ENCODE measurements around the gene PAPSS1. TPM values are rescaled to one million over a fixed set of nuclear protein-coding genes. Genes with fewer than 3 reads are reported as not detected.

PAPSS1 gene
- total and polyA plus RNA-seq, 10 of the 15 experiments (the other 5 are each of a cell fraction or from before 2014, with no cell fraction given): 22.6 to 73.0 (median 30.6) TPM

- Histone ChIP-seq H3K27me3 (replicated peaks in 1 of 2; ENCODE audit: control insufficient read depth in 2 of 2, insufficient read depth in 2 of 2, low read length in 1 of 2) (no peaks in the 10 kb centered on the region), H3K4me3 (no peak overlapping the region), H3K4me2 (ENCODE audit: control insufficient read depth, insufficient read depth) (no peak overlapping the region), H4K20me1 (ENCODE audit: control insufficient read depth, insufficient read depth) (no peaks in the 10 kb centered on the region), H3K9ac (ENCODE audit: control insufficient read depth, insufficient read depth, low read length) (no peak overlapping the region), H3K36me3 (ENCODE audit: control insufficient read depth in 2 of 2, insufficient read depth in 2 of 2, low read length in 1 of 2) (no peaks in the 10 kb centered on the region), H3K9me3 (replicated peaks; ENCODE audit: control insufficient read depth, insufficient read depth, low read length) (no peaks in the 10 kb centered on the region; the same call in 2 of the 3 replicates), H2AFZ (ENCODE audit: control insufficient read depth, low read depth, low read length) (no peak overlapping the region), H3K27ac (ENCODE audit: control insufficient read depth, insufficient read depth) (no peak overlapping the region), H3K79me2 (ENCODE audit: control insufficient read depth, insufficient read depth, low read length) (no peaks in the 10 kb centered on the region), H3K4me1 (ENCODE audit: control insufficient read depth, insufficient read depth, low read length) (no peaks in the 10 kb centered on the region)
- ChIA-PET CTCF (interaction anchor here (1.0 to 1.3 kb wide), 4 partner anchors 14 to 816 kb away, joined by 3 to 8 read pairs (median 3); no protein-coding TSS in a partner anchor), RAD21 (ENCODE audit: unreplicated experiment) (no interaction called here), SMC1A (ENCODE audit: uncharacterized antibody, unreplicated experiment) (interaction anchor here (1.5 kb wide), 1 partner anchor 154 kb away, joined by 5 read pairs; no protein-coding TSS in a partner anchor), POLR2A (no interaction called here)
- BruUV-seq (replicated peaks): no TSS peak
- FAIRE-seq: no peak
- intact Hi-C loops (cut with micrococcal nuclease; ENCODE audit: unreplicated experiment): loop anchor here (5.0 kb wide), 1 partner anchor 816 kb away; no protein-coding TSS in a partner anchor
- ATAC-seq: no peak; the same call in 2 of the 3 replicates
- 35% methylated on average over 4 of the region's 4 CpGs for WGBS (ENCODE audit: insufficient coverage, insufficient replicate concordance, low lambda C conversion rate, missing lambda C conversion rate)
- no peak for DNase-seq (ENCODE audit: low read depth, low spot score)
- in situ Hi-C loops (cut with MboI): loop anchor here (5.0 kb wide), 1 partner anchor 156 kb away; no protein-coding TSS in a partner anchor
- TF ChIP-seq BCL3 (IDR thresholded peaks at IDR 0.05; ENCODE audit: borderline replicate concordance, insufficient read depth, low read depth, low read length, poor library complexity, severe bottlenecking): no peak
- no peak for TF ChIP-seq TARDBP (IDR thresholded peaks at IDR 0.05; ENCODE audit: borderline replicate concordance)
- TF ChIP-seq ATF7 (IDR thresholded peaks at IDR 0.05; ENCODE audit: low read depth): no peak
- TF ChIP-seq PRDM15 (CRISPR knock-in tag; IDR thresholded peaks at IDR 0.05): no peak
- TF ChIP-seq CUX1 (IDR thresholded peaks at IDR 0.05; ENCODE audit: insufficient replicate concordance, low read depth, low read length): no peak
- no peak for TF ChIP-seq MYC (IDR thresholded peaks at IDR 0.05; ENCODE audit: insufficient read depth, insufficient read length, insufficient replicate concordance, low read length, severe bottlenecking)
- TF ChIP-seq HDAC6 (IDR thresholded peaks at IDR 0.05; ENCODE audit: unreplicated experiment): no peak
- TF ChIP-seq ZNF274 (IDR thresholded peaks at IDR 0.05; ENCODE audit: insufficient read depth, insufficient read length): no peak
- no peak for TF ChIP-seq CEBPB (IDR thresholded peaks at IDR 0.05; ENCODE audit: borderline replicate concordance in 1 of 2, low read depth in 2 of 2, low read length in 2 of 2)
- no peak for TF ChIP-seq EED (IDR thresholded peaks at IDR 0.05; ENCODE audit: low read depth)
- no peak for TF ChIP-seq SREBF1 (IDR thresholded peaks at IDR 0.05; ENCODE audit: low read length)
- TF ChIP-seq MTA2 (IDR thresholded peaks at IDR 0.05; ENCODE audit: low read depth): no peak
- no peak for TF ChIP-seq CBX5 (IDR thresholded peaks at IDR 0.05; ENCODE audit: low read depth)
- no peak for TF ChIP-seq SIX5 (IDR thresholded peaks at IDR 0.05; ENCODE audit: low read depth, low read length, severe bottlenecking)
Measured at GRCh38 chr4:107755841-107756356, 35.9 kb upstream of the PAPSS1 start.
